IMR-90 (cell line): ENCODE measurements around the gene LIPK. TPM values are rescaled to one million over a fixed set of nuclear protein-coding genes. Genes with fewer than 3 reads are reported as not detected.

Experiments used
- ATAC-seq: fragments of 200-7000 bp; cut with Tn5 transposase; 2 replicates; pipeline ENCODE4 v1.9.1; 2020; ENCODE audit warnings: low read depth, mild to moderate bottlenecking, moderate library complexity
- Bru-seq: library from RNA; stranded (reverse); fragments of 400-500 nt; gene quantifications from one replicate; lab custom pipeline; 2021; lab: Mats Ljungman, UMichigan
- BruChase-seq, 2 experiments: library from RNA; stranded (reverse); fragments of 400-500 nt; gene quantifications; one replicate each; lab custom pipeline; 2021; lab: Mats Ljungman, UMichigan
- BruUV-seq: library from RNA; stranded (reverse); fragments of 400-500 nt; replicated peaks from 2 replicates; lab custom pipeline; 2021; lab: Mats Ljungman, UMichigan
- CTCF ChIA-PET: fragments of 300-600 bp; formaldehyde crosslinking; extraction: SDS; loops from one replicate; lab custom pipeline; 2021; ENCODE audit warnings: antibody characterized with exemption; lab: Yijun Ruan, JAX
- POLR2A ChIA-PET: fragments of 300-600 bp; sonication (Branson Sonifier 250); formaldehyde crosslinking; loops from one replicate; lab custom pipeline; 2022; ENCODE audit warnings: antibody characterized with exemption; ENCODE audit not compliant: unreplicated experiment; lab: Charles Lee
- DNase-seq: peaks from one replicate; pipeline ENCODE4 v3.0.0; 2013
- H2AFZ ChIP-seq: replicated peaks from 2 replicates; pipeline ENCODE3; 2013; ENCODE audit warnings: low read length, mild to moderate bottlenecking; ENCODE audit not compliant: poor library complexity
- H2AK5ac ChIP-seq: 2 replicates; pipeline ENCODE4 v1.6.1; 2013; ENCODE audit warnings: low read depth, low read length, inconsistent platforms
- H2AK9ac ChIP-seq: replicated peaks from 2 replicates; pipeline ENCODE3; 2013; ENCODE audit warnings: mild to moderate bottlenecking, low read depth, low read length, moderate library complexity; ENCODE audit not compliant: poor library complexity
- H2BK120ac ChIP-seq: 2 replicates; pipeline ENCODE4 v1.6.1; 2013; ENCODE audit warnings: low read depth, low read length, inconsistent platforms
- H2BK15ac ChIP-seq: 3 replicates; pipeline ENCODE4 v1.6.1; 2013; ENCODE audit warnings: low read depth, low read length, inconsistent platforms
- H2BK20ac ChIP-seq: 2 replicates; pipeline ENCODE4 v1.6.1; 2013; ENCODE audit warnings: low read depth, mild to moderate bottlenecking, inconsistent platforms, low read length, moderate library complexity
- H2BK5ac ChIP-seq: 2 replicates; pipeline ENCODE4 v1.6.1; 2013; ENCODE audit warnings: mild to moderate bottlenecking, low read depth, low read length, inconsistent platforms; ENCODE audit not compliant: poor library complexity, severe bottlenecking
- H3K14ac ChIP-seq: replicated peaks from 2 replicates; pipeline ENCODE4 v1.6.1; 2013; ENCODE audit warnings: low read depth, low read length, inconsistent platforms
- H3K18ac ChIP-seq: 2 replicates; pipeline ENCODE4 v1.6.1; 2013; ENCODE audit warnings: low read depth, low read length, control low read depth
- H3K23ac ChIP-seq: 2 replicates; pipeline ENCODE4 v1.6.1; 2013; ENCODE audit warnings: low read depth, low read length, inconsistent platforms
- H3K27ac ChIP-seq: 2 replicates; pipeline ENCODE4 v1.5.1; 2013; ENCODE audit warnings: mild to moderate bottlenecking, control low read depth, low read length; ENCODE audit not compliant: insufficient read depth
- H3K27me3 ChIP-seq: 2 replicates; pipeline ENCODE4 v1.6.1; 2013; ENCODE audit warnings: low read length; ENCODE audit not compliant: control insufficient read depth, insufficient read depth
- H3K36me3 ChIP-seq: 2 replicates; pipeline ENCODE4 v1.6.1; 2013; ENCODE audit warnings: low read length, mixed read lengths; ENCODE audit not compliant: control insufficient read depth, insufficient read depth
- H3K4ac ChIP-seq: 2 replicates; pipeline ENCODE4 v1.6.1; 2013; ENCODE audit warnings: low read depth, low read length, inconsistent platforms
- H3K4me1 ChIP-seq: 2 replicates; pipeline ENCODE4 v1.6.1; 2013; ENCODE audit warnings: low read length, mixed read lengths; ENCODE audit not compliant: control insufficient read depth, insufficient read depth
- H3K4me2 ChIP-seq: 2 replicates; pipeline ENCODE4 v1.6.1; 2013; ENCODE audit warnings: low read depth, mild to moderate bottlenecking, control low read depth, low read length, moderate library complexity
- H3K4me3 ChIP-seq: 2 replicates; pipeline ENCODE4 v1.5.1; 2013; ENCODE audit warnings: low read depth, mild to moderate bottlenecking, control low read depth, low read length, moderate library complexity; ENCODE audit not compliant: insufficient read depth
- H3K56ac ChIP-seq: 2 replicates; pipeline ENCODE4 v1.6.1; 2013; ENCODE audit warnings: low read length, inconsistent platforms; ENCODE audit not compliant: insufficient read depth; ENCODE audit errors: extremely low read depth
- H3K79me1 ChIP-seq, 2 experiments: 2 replicates each; pipeline ENCODE4 v1.6.1; 2013; ENCODE audit warnings: low read length in 2 of 2, inconsistent platforms in 1 of 2, low read depth in 1 of 2
- H3K9ac ChIP-seq: 2 replicates; pipeline ENCODE4 v1.6.1; 2013; ENCODE audit warnings: low read depth, low read length, control low read depth
- H3K9me1 ChIP-seq: 2 replicates; pipeline ENCODE4 v1.6.1; 2013; ENCODE audit warnings: low read length, inconsistent platforms; ENCODE audit not compliant: insufficient read depth
- H3K9me3 ChIP-seq: 2 replicates; pipeline ENCODE4 v1.6.1; 2013; ENCODE audit warnings: low read length; ENCODE audit not compliant: control insufficient read depth, insufficient read depth
- H4K20me1 ChIP-seq: 2 replicates; pipeline ENCODE4 v1.6.1; 2013; ENCODE audit warnings: low read length, inconsistent platforms; ENCODE audit not compliant: insufficient read depth
- H4K5ac ChIP-seq: 2 replicates; pipeline ENCODE4 v1.6.1; 2013; ENCODE audit warnings: mild to moderate bottlenecking, low read depth, low read length, control low read depth
- H4K8ac ChIP-seq, 2 experiments: 2 replicates each; pipeline ENCODE4 v1.6.1; 2013; ENCODE audit warnings: low read depth in 2 of 2, low read length in 2 of 2, control low read depth in 1 of 2, inconsistent platforms in 1 of 2
- H4K91ac ChIP-seq: 2 replicates; pipeline ENCODE4 v1.6.1; 2013; ENCODE audit warnings: low read depth, low read length, inconsistent platforms; ENCODE audit not compliant: insufficient read depth
- CEBPB ChIP-seq: IDR thresholded peaks from 2 replicates; pipeline ENCODE4 v1.6.1; 2012; ENCODE audit warnings: low read depth, low read length, improper control_type of control experiment
- CTCF ChIP-seq: conservative IDR thresholded peaks from 2 replicates; pipeline ENCODE4 v1.5.1; 2012; ENCODE audit warnings: mild to moderate bottlenecking, low read depth, low read length, improper control_type of control experiment
- FOS ChIP-seq: fragments of 150-350 bp; IDR thresholded peaks from 2 replicates; pipeline ENCODE4 v1.6.1; 2016; ENCODE audit warnings: low read depth, low read length
- MXI1 ChIP-seq: IDR thresholded peaks from 2 replicates; pipeline ENCODE4 v1.6.1; 2012; ENCODE audit warnings: low read depth, mild to moderate bottlenecking, low read length, moderate library complexity, borderline replicate concordance
- POLR2A ChIP-seq: IDR thresholded peaks from 2 replicates; pipeline ENCODE4 v1.6.1; 2012; ENCODE audit warnings: mild to moderate bottlenecking, low read depth, low read length
- RCOR1 ChIP-seq: IDR thresholded peaks from 2 replicates; pipeline ENCODE4 v1.6.1; 2012; ENCODE audit warnings: mild to moderate bottlenecking, low read length, improper control_type of control experiment; ENCODE audit not compliant: insufficient replicate concordance
- WGBS, 2 experiments: methylation state at CpG; one replicate each; pipeline versions ENCODE4 v1.1.5 to v1.1.7; 2013; ENCODE audit warnings: missing lambda C conversion rate in 2 of 2; ENCODE audit not compliant: insufficient read length in 1 of 2; ENCODE audit errors: extremely low coverage in 2 of 2; 5-methylcytosine and 5-hydroxymethylcytosine counted together
- dilution Hi-C: fragments of 300-500 bp; cut with HindIII; formaldehyde crosslinking; loops from one replicate; pipeline ENCODE4 v1.14.3; 2018; ENCODE audit warnings: low sequenced_read_pairs; ENCODE audit not compliant: unreplicated experiment
- in situ Hi-C: fragments of 300-500 bp; cut with MboI; formaldehyde crosslinking; loops from 3 replicates; pipeline ENCODE4 v1.14.3; 2019; ENCODE audit warnings: low sequenced_read_pairs, inconsistent platforms, mixed read lengths
- intact Hi-C: fragments of 100-400 bp; cut with micrococcal nuclease; formaldehyde crosslinking; loops from 2 replicates; pipeline ENCODE4 v1.10.0; 2022
- long read RNA-seq: library from polyadenylated mRNA; unstranded; transcript quantifications from one replicate; pipeline ENCODE4 v2.0.0, GENCODE V29; 2021; ENCODE audit not compliant: unreplicated experiment
- polyA plus RNA-seq, 3 experiments: library from polyadenylated mRNA; depleted of rRNA; stranded (reverse); fragments of >200 nt; gene quantifications; 2 replicates each; pipeline ENCODE4 v1.2.3, GENCODE V29; 2012; ENCODE audit warnings: low replicate concordance in 1 of 3
- total RNA-seq: library from RNA; depleted of rRNA; stranded (reverse); fragments of >200 nt; gene quantifications from 2 replicates; pipeline ENCODE4 v1.2.3, GENCODE V29; 2012; rRNA removed
- TF ChIP-seq, protein P1 (sequence below): fragments of 150-350 bp; IDR thresholded peaks from 2 replicates; pipeline ENCODE4 v1.6.1; 2016; ENCODE audit warnings: low read depth, mild to moderate bottlenecking, low read length, moderate library complexity, borderline replicate concordance

The LIPK gene, protein sequence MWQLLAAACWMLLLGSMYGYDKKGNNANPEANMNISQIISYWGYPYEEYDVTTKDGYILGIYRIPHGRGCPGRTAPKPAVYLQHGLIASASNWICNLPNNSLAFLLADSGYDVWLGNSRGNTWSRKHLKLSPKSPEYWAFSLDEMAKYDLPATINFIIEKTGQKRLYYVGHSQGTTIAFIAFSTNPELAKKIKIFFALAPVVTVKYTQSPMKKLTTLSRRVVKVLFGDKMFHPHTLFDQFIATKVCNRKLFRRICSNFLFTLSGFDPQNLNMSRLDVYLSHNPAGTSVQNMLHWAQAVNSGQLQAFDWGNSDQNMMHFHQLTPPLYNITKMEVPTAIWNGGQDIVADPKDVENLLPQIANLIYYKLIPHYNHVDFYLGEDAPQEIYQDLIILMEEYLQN
- total RNA-seq (not detected in 2 replicates), polyA plus RNA-seq (2012; rRNA removed) (not detected in 2 replicates), Bru-seq, nascent RNA (not detected), BruChase-seq, experiment 1, labeled RNA remaining after a 6-hour chase (not detected), BruChase-seq, experiment 2, labeled RNA remaining after a 2-hour chase (not detected)
- not detected in 2 replicates for polyA plus RNA-seq (2012; cell fraction: cytosol; rRNA removed)
- not detected in 2 replicates for polyA plus RNA-seq (2012; cell fraction: nucleus; rRNA removed; ENCODE audit: low replicate concordance)
- long read RNA-seq, result 0 reads

DNA sequence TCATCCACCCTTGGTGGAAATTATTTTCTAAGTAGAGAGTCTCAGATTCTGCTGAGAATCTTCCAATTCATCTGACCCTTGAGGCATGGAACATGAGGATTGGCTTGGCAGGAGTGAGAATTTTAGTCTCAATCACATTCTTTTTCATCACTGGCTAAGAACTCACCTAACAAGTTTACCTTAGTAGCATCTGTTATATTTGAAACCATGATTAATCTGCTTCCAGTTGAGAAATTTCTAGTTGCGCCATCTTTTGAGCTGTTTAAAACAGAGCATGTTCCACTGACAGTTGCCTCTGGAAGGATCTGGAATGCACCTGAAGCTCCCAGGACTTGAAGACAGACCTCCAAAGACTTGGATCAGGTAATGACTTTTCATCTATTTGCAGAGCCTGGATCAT is at the start of gene LIPK:
Gene LIPK, plus strand, starts transcription at position 292 of the 400 bp plus-strand sequence. CDS start 18,295 bp downstream, outside the sequence.
- Histone ChIP-seq H3K4ac (no peak within 1 kb of the TSS), H3K36me3 (no peaks in the 10 kb centered on the region), H3K23ac (no peak within 1 kb of the TSS), H2BK120ac (no peak within 1 kb of the TSS), H3K9me3 (no peaks in the 10 kb centered on the region), H3K27me3 (peaks cover 2% of the 10 kb centered on the region; the same call in 1 of the 2 replicates), H3K4me2 (no peak within 1 kb of the TSS), H3K18ac (no peak within 1 kb of the TSS), H3K56ac (no peak within 1 kb of the TSS), H3K14ac (no peak within 1 kb of the TSS), H4K5ac (no peak within 1 kb of the TSS), H3K4me1 (no peaks in the 10 kb centered on the region), H4K91ac (no peak within 1 kb of the TSS), H2BK20ac (no peak within 1 kb of the TSS), H3K79me1 (no peaks in the 10 kb centered on the region), H2AK9ac (no peak within 1 kb of the TSS), H3K9me1 (no peaks in the 10 kb centered on the region), H2BK5ac (no peak within 1 kb of the TSS), H3K9ac (no peak within 1 kb of the TSS), H4K20me1 (no peaks in the 10 kb centered on the region), H3K4me3 (no peak within 1 kb of the TSS), H4K8ac (no peak within 1 kb of the TSS), H2AFZ (no peak within 1 kb of the TSS), H3K27ac (no peak within 1 kb of the TSS), H2AK5ac (no peak within 1 kb of the TSS), H2BK15ac (no peak within 1 kb of the TSS)
- intact Hi-C loops (loop anchor here (5.0 kb wide), 1 partner anchor 76 kb away; no protein-coding TSS in a partner anchor), in situ Hi-C loops (no loop called here), dilution Hi-C loops (no loop called here)
- ATAC-seq, result no peak
- TF ChIP-seq MXI1 (no peak), POLR2A (no peak), CEBPB (no peak), RCOR1 (no peak), CTCF (no peak), FOS (no peak)
- TF ChIP-seq, protein P1, sequence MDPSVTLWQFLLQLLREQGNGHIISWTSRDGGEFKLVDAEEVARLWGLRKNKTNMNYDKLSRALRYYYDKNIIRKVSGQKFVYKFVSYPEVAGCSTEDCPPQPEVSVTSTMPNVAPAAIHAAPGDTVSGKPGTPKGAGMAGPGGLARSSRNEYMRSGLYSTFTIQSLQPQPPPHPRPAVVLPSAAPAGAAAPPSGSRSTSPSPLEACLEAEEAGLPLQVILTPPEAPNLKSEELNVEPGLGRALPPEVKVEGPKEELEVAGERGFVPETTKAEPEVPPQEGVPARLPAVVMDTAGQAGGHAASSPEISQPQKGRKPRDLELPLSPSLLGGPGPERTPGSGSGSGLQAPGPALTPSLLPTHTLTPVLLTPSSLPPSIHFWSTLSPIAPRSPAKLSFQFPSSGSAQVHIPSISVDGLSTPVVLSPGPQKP, result no peak
- WGBS, 2 experiments, result no CpG with 5 or more reads among the region's 1 CpG
- POLR2A ChIA-PET, result no interaction called here
- CTCF ChIA-PET, result no interaction called here
- no TSS peak for BruUV-seq
- DNase-seq, result no peak
